Measurements from ENCODE around the gene C5orf24.

C5orf24 gene

GRCh38 chr5:134905246-134905996, 59.7 kb downstream of the C5orf24 start:
- peak; percentile 81 for DNase-seq (ENCODE audit: low read depth, low spot score)

GRCh38 chr5:134906811-134907210, 61.0 kb downstream of the C5orf24 start:
- DNase-seq (ENCODE audit: low read depth, low spot score), result peak; percentile 14

Data from ELF-1 (cell line).